BJ (cell line): ENCODE measurements around the gene KREMEN1. TPM values are rescaled to one million over a fixed set of nuclear protein-coding genes. Genes with fewer than 3 reads are reported as not detected.

Source experiments
- CTCF ChIA-PET: fragments of 350-600 bp; formaldehyde crosslinking; extraction: SDS; loops from one replicate; lab custom pipeline; 2021; ENCODE audit warnings: antibody characterized with exemption, inconsistent platforms; lab: Yijun Ruan, JAX
- POLR2A ChIA-PET: fragments of 300-600 bp; sonication (Branson Sonifier 250); formaldehyde crosslinking; extraction: SDS; loops from one replicate; lab custom pipeline; 2021; ENCODE audit warnings: antibody characterized with exemption; lab: Charles Lee
- DNase-seq: peaks from one replicate; pipeline ENCODE4 v3.0.0-alpha.2; 2011; ENCODE audit warnings: low read depth
- H3K27me3 ChIP-seq: 2 replicates; pipeline ENCODE4 v1.6.0; 2011; ENCODE audit warnings: low read length; ENCODE audit not compliant: control insufficient read depth, insufficient read depth
- H3K36me3 ChIP-seq: 2 replicates; pipeline ENCODE4 v1.5.1; 2011; ENCODE audit warnings: low read length; ENCODE audit not compliant: control insufficient read depth, insufficient read depth
- H3K4me3 ChIP-seq: 2 replicates; pipeline ENCODE4 v1.5.1; 2011; ENCODE audit warnings: low read depth, mild to moderate bottlenecking, control low read depth, low read length
- CTCF ChIP-seq: IDR thresholded peaks from 2 replicates; pipeline ENCODE4 v1.5.1; 2011; ENCODE audit warnings: low read depth, mild to moderate bottlenecking, control low read depth, inconsistent platforms, low read length, moderate library complexity; ENCODE audit not compliant: insufficient read depth
- polyA plus RNA-seq: library from polyadenylated mRNA; depleted of rRNA; stranded (reverse); fragments of >200 nt; gene quantifications from 2 replicates; pipeline ENCODE4 v1.2.3, GENCODE V29; 2011

Gene KREMEN1
- polyA plus RNA-seq, 1 experiment: 2.1 TPM

GRCh38 chr22:29109822-29110221 is 37.0 kb downstream of the KREMEN1 start:
- H3K4me3 ChIP-seq: no peak overlapping the region
- CTCF ChIA-PET: interaction anchor here (1.2 to 1.3 kb wide), 2 partner anchors 8 to 44 kb away, joined by 4 read pairs; no protein-coding TSS in a partner anchor
- POLR2A ChIA-PET: no interaction called here
- TF ChIP-seq CTCF: no peak
- DNase-seq: no peak
- no peaks in the 10 kb centered on the region for H3K36me3 ChIP-seq
- H3K27me3 ChIP-seq: no peaks in the 10 kb centered on the region

GRCh38 chr22:29110946-29111345 is 38.1 kb downstream of the KREMEN1 start:
- Histone ChIP-seq H3K4me3 (no peak overlapping the region), H3K27me3 (peaks cover 2% of the 10 kb centered on the region; the same call in 1 of the 2 replicates), H3K36me3 (no peaks in the 10 kb centered on the region)
- DNase-seq: no peak
- CTCF ChIA-PET: interaction anchor here (1.1 to 1.3 kb wide), 2 partner anchors 10 to 256 kb away, joined by 3 to 4 read pairs; no protein-coding TSS in a partner anchor
- POLR2A ChIA-PET: no interaction called here
- no peak for TF ChIP-seq CTCF

GRCh38 chr22:29112121-29112520 is 39.3 kb downstream of the KREMEN1 start:
- Histone ChIP-seq H3K4me3 (no peak overlapping the region), H3K27me3 (peaks cover 2% of the 10 kb centered on the region; the same call in 1 of the 2 replicates), H3K36me3 (no peaks in the 10 kb centered on the region)
- no peak for TF ChIP-seq CTCF
- CTCF ChIA-PET: no interaction called here
- POLR2A ChIA-PET: no interaction called here
- no peak for DNase-seq

GRCh38 chr22:29112681-29113080 is 39.8 kb downstream of the KREMEN1 start:
- no peak overlapping the region for H3K4me3 ChIP-seq
- POLR2A ChIA-PET: no interaction called here
- CTCF ChIA-PET: no interaction called here
- H3K27me3 ChIP-seq: peaks cover 2% of the 10 kb centered on the region; the same call in 1 of the 2 replicates
- no peak for DNase-seq
- TF ChIP-seq CTCF: no peak
- H3K36me3 ChIP-seq: no peaks in the 10 kb centered on the region

GRCh38 chr22:29113319-29113718 is 40.5 kb downstream of the KREMEN1 start:
- H3K36me3 ChIP-seq: no peaks in the 10 kb centered on the region
- H3K27me3 ChIP-seq: peaks cover 2% of the 10 kb centered on the region; the same call in 1 of the 2 replicates
- H3K4me3 ChIP-seq: no peak overlapping the region
- ChIA-PET CTCF (no interaction called here), POLR2A (no interaction called here)
- no peak for TF ChIP-seq CTCF
- DNase-seq: no peak
